Stimulated activated CD8-positive, alpha-beta memory T cell treated with anti-CD3 and anti-CD28 coated beads, Interleukin-15, amount 100 ng/mL, for 48 hours (primary cell): ENCODE measurements around the gene RAB25.
A peak's percentile ranks its signal among the peaks of the same experiment; 100 is the strongest.
"Not testable (repeated sequence)": the region's sequence is repeated elsewhere in the genome, so short reads cannot be mapped to it uniquely, and the experiment has no call there.

Source experiments
- DNase-seq, 2 donors: peaks; one replicate each; pipeline ENCODE4 v3.0.0-alpha.2; 2020; ENCODE audit warnings: low read depth in 2 of 2

RAB25 gene

GRCh38 chr1:156054500-156055280 is 6.3 kb upstream of the RAB25 start, which contains the start of gene LAMTOR2:
TSS of gene LAMTOR2 (plus strand) at chr1:156054782. CDS start at chr1:156054890, 108 bp downstream.
- peak; percentile 93 to 94 for DNase-seq

- no peak for DNase-seq
Observed at GRCh38 chr1:156055281-156056048, 5.5 kb upstream of the RAB25 start.

- no peak for DNase-seq
Observed at GRCh38 chr1:156056326-156056849, 4.6 kb upstream of the RAB25 start.

- no peak for DNase-seq
Observed at GRCh38 chr1:156062189-156062588, 1.2 kb downstream of the RAB25 start.

GRCh38 chr1:156063997-156064285 is 3.0 kb downstream of the RAB25 start:
- no peak for DNase-seq

- no peak for DNase-seq
Observed at GRCh38 chr1:156064615-156065014, 3.7 kb downstream of the RAB25 start.

- no peak for DNase-seq
Observed at GRCh38 chr1:156065212-156065611, 4.3 kb downstream of the RAB25 start.

GRCh38 chr1:156065871-156066270 is 4.9 kb downstream of the RAB25 start:
- no peak for DNase-seq

- no peak for DNase-seq
Observed at GRCh38 chr1:156067262-156067661, 6.3 kb downstream of the RAB25 start.

GRCh38 chr1:156069490-156070455 is 8.8 kb downstream of the RAB25 start:
- DNase-seq, result no peak

GRCh38 chr1:156070548-156070947 is 9.6 kb downstream of the RAB25 start:
- DNase-seq, result no peak

- not testable (repeated sequence) for DNase-seq
Observed at GRCh38 chr1:156071332-156071816, 10.4 kb downstream of the RAB25 start.

- no peak for DNase-seq
Observed at GRCh38 chr1:156072251-156072650, 11.3 kb downstream of the RAB25 start.

- no peak for DNase-seq
Observed at GRCh38 chr1:156073110-156073687, 12.2 kb downstream of the RAB25 start.

- no peak for DNase-seq
Observed at GRCh38 chr1:156073740-156074139, 12.8 kb downstream of the RAB25 start.

GRCh38 chr1:156074661-156075060 is 13.7 kb downstream of the RAB25 start:
- no peak for DNase-seq

- DNase-seq, result no peak
Observed at GRCh38 chr1:156075162-156075561, 14.2 kb downstream of the RAB25 start.

GRCh38 chr1:156075775-156076204 is 14.8 kb downstream of the RAB25 start:
- no peak for DNase-seq

GRCh38 chr1:156076609-156077429 is 15.9 kb downstream of the RAB25 start:
- DNase-seq, result peak in 1 of 2 donors; percentile 25

- DNase-seq, result no peak
Observed at GRCh38 chr1:156077430-156077760, 16.4 kb downstream of the RAB25 start.
